T47D (cell line): ENCODE data around the gene TPSG1.

Experiments
- DNase-seq, 2 experiments: peaks; one replicate each; pipeline versions ENCODE4 v3.0.0 to v3.0.0-alpha.2; 2011 to 2012; ENCODE audit warnings: low read depth in 1 of 2, low spot score in 1 of 2
- JUND ChIP-seq: IDR thresholded peaks from 2 replicates; pipeline ENCODE4 v1.6.1; 2012; ENCODE audit warnings: low read depth
- in situ Hi-C: cut with HindIII; loops from 2 replicates; pipeline ENCODE4 v1.10.0; 2016; ENCODE audit warnings: low sequenced_read_pairs, low pct_unique_long_range_greater_than_20kb

TPSG1 gene

GRCh38 chr16:1182316-1182671 is 42.8 kb downstream of the TPSG1 start:
- no peak for TF ChIP-seq JUND
- DNase-seq: peak in 1 of 2 experiments; percentile 72
- in situ Hi-C loops: no loop called here

GRCh38 chr16:1181404-1182315 is 43.4 kb downstream of the TPSG1 start:
- TF ChIP-seq JUND: no peak
- DNase-seq: no peak
- in situ Hi-C loops: no loop called here

GRCh38 chr16:1180549-1181403 is 44.3 kb downstream of the TPSG1 start:
- DNase-seq: no peak
- no peak for TF ChIP-seq JUND
- in situ Hi-C loops: no loop called here

GRCh38 chr16:1178295-1178910 is 46.7 kb downstream of the TPSG1 start:
- in situ Hi-C loops: no loop called here
- no peak for TF ChIP-seq JUND
- DNase-seq: no peak

GRCh38 chr16:1177750-1178149 is 47.3 kb downstream of the TPSG1 start:
- no peak for DNase-seq
- in situ Hi-C loops: no loop called here

GRCh38 chr16:1177053-1177452 is 48.0 kb downstream of the TPSG1 start:
- TF ChIP-seq JUND: no peak
- no peak for DNase-seq
- in situ Hi-C loops: no loop called here

More at GRCh38 chr16:1177750-1178149, 47.3 kb downstream of the TPSG1 start:
- no peak for TF ChIP-seq JUND

GRCh38 chr16:1176280-1176897 is 48.7 kb downstream of the TPSG1 start:
- DNase-seq: no peak
- in situ Hi-C loops: no loop called here
- no peak for TF ChIP-seq JUND

GRCh38 chr16:1175566-1176279 is 49.3 kb downstream of the TPSG1 start:
- no peak for TF ChIP-seq JUND
- DNase-seq: no peak
- in situ Hi-C loops: no loop called here

GRCh38 chr16:1174477-1175357 is 50.4 kb downstream of the TPSG1 start:
- DNase-seq: no peak
- TF ChIP-seq JUND: no peak
- in situ Hi-C loops: no loop called here

GRCh38 chr16:1173788-1174451 is 51.1 kb downstream of the TPSG1 start:
- TF ChIP-seq JUND: no peak
- in situ Hi-C loops: no loop called here
- no peak for DNase-seq
